Adrenal gland (tissue), 12 donors: ENCODE data around the gene CDC42BPG. TPM values are rescaled to one million over a fixed set of nuclear protein-coding genes. Genes with fewer than 3 reads are reported as not detected.

Source experiments
- DNase-seq, 7 donors: peaks; one replicate each; pipeline ENCODE4 v3.0.0-alpha.2; 2019 to 2020
- H3K27ac ChIP-seq, 5 donors: fragments of 200-600 bp; sonication (generic) in 4 of 5; 1 replicate in 3 of 5; 2 replicates in 2 of 5; pipeline versions ENCODE4 v1.5.1 to v1.8.0; 2016 to 2020; ENCODE audit warnings: mild to moderate bottlenecking in 1 of 5
- H3K27me3 ChIP-seq: fragments of 200-600 bp; 2 replicates; pipeline ENCODE4 v1.8.0; 2021
- H3K36me3 ChIP-seq, 2 donors: fragments of 200-600 bp; replicated peaks in 1 of 2; 1 replicate in 1 of 2; 2 replicates in 1 of 2; pipeline versions ENCODE4 v1.5.1 to v1.8.0; 2018 to 2022
- H3K4me1 ChIP-seq, 2 donors: fragments of 200-600 bp; replicated peaks in 1 of 2; 1 replicate in 1 of 2; 2 replicates in 1 of 2; pipeline versions ENCODE4 v1.5.1 to v1.8.0; 2018 to 2021
- H3K4me3 ChIP-seq, 4 donors: fragments of 200-600 bp; sonication (generic) in 3 of 4; one replicate each; pipeline ENCODE4 v1.5.1; 2016 to 2018
- H3K9me3 ChIP-seq, 3 donors: fragments of 200-600 bp; sonication (generic) in 1 of 3; replicated peaks in 1 of 3; 1 replicate in 2 of 3; 2 replicates in 1 of 3; pipeline versions ENCODE4 v1.5.1 to v1.8.0; 2016 to 2021
- CTCF ChIP-seq, 6 experiments: fragments of 450-650 bp in 4 of 6; fragments of 200-600 bp in 2 of 6; sonication (generic) in 1 of 6; IDR thresholded peaks; 1 replicate in 5 of 6; 2 replicates in 1 of 6; pipeline versions ENCODE4 v1.5.1 to v1.8.0; 2016 to 2021; ENCODE audit warnings: antibody characterized with exemption in 6 of 6, mild to moderate bottlenecking in 2 of 6, moderate library complexity in 1 of 6
- POLR2A ChIP-seq, 2 donors: fragments of 450-650 bp; IDR thresholded peaks; one replicate each; pipeline ENCODE4 v1.6.1; 2017; ENCODE audit warnings: antibody characterized with exemption in 2 of 2, mild to moderate bottlenecking in 2 of 2, moderate library complexity in 1 of 2
- whole genome bisulfite sequencing, 4 donors: extraction: QIAGEN DNeasy Blood & Tissue Kit in 2 of 4; methylation state at CpG; one replicate each; pipeline versions ENCODE4 v1.1.5 to v1.1.7; 2013 to 2017; 5-methylcytosine and 5-hydroxymethylcytosine counted together
- intact Hi-C, 2 donors: fragments of 100-400 bp; cut with DNase I; formaldehyde crosslinking; loops; one replicate each; pipeline versions ENCODE4 v1.14.1 to v1.15.0; 2022 to 2023
- polyA plus RNA-seq, 3 donors: library from polyadenylated mRNA; stranded (reverse); fragments of 200-250 nt in 2 of 3; fragments of 350-450 nt in 1 of 3; fragmentation: Illumina TruSeq in 1 of 3; extraction: RNeasy Lipid Tissue Mini Kit (QIAGEN cat#74804) in 1 of 3; gene quantifications; one replicate each; pipeline ENCODE4 v1.2.3, GENCODE V29; 2013 to 2014
- total RNA-seq, 9 donors: library from RNA; depleted of rRNA in 4 of 9; stranded (reverse); fragments of >200 nt in 4 of 9; fragments of 120-200 nt in 1 of 9; fragmentation: NEBNext Ultra II Directional in 1 of 9; extraction: Animal tissue kit (Norgen Biotek cat#: 25700) in 1 of 9; gene quantifications; one replicate each; pipeline versions ENCODE4 v1.1.0 to v1.2.4, GENCODE V29; 2013 to 2023
- donor health status: healthy with polysubstance abuse.
- donor health status: Bipolar disorder and iron deficiency.
- donor health status: DM: yes; HTN: yes; CAD: no.
- donor health status: DM: no; HTN: no; CAD: no.
- donor health status: DM: no; HTN: no; CAD: no.
- donor health status: DM: yes; HTN: yes; CAD: no.

The CDC42BPG gene
- total and polyA plus RNA-seq, 12 donors: 3.1 to 12.9 (median 6.7) TPM

- Histone ChIP-seq H3K36me3 (no peaks in the 10 kb centered on the region), H3K4me3 (no peak overlapping the region), H3K27me3 (no peaks in the 10 kb centered on the region), H3K4me1 (peaks cover 8 to 24% of the 10 kb centered on the region in 2 donors), H3K9me3 (no peaks in the 10 kb centered on the region), H3K27ac (peak overlapping the region in 2 of 5 donors; percentile 38 to 51)
- intact Hi-C loops: no loop called here
- no peak for TF ChIP-seq POLR2A (IDR thresholded peaks at IDR 0.05)
- no peak for TF ChIP-seq CTCF (IDR thresholded peaks at IDR 0.05)
- no peak for DNase-seq
- WGBS, 4 donors: 70 to 91% (median 74%) methylated on average over 5 of the region's 5 CpGs
Measured at GRCh38 chr11:64882243-64882642, 37.8 kb upstream of the CDC42BPG start.

GRCh38 chr11:64881476-64881875, 37.0 kb upstream of the CDC42BPG start:
- WGBS, 4 donors: 56 to 69% (median 66%) methylated on average over 8 of the region's 8 CpGs
- TF ChIP-seq CTCF (IDR thresholded peaks at IDR 0.05): no peak
- TF ChIP-seq POLR2A (IDR thresholded peaks at IDR 0.05): no peak
- H3K36me3 ChIP-seq: no peaks in the 10 kb centered on the region
- H3K9me3 ChIP-seq: no peaks in the 10 kb centered on the region
- H3K27ac ChIP-seq: no peak overlapping the region
- H3K4me1 ChIP-seq: peaks cover 16 to 32% of the 10 kb centered on the region in 2 donors
- intact Hi-C loops: no loop called here
- H3K4me3 ChIP-seq: no peak overlapping the region
- H3K27me3 ChIP-seq: no peaks in the 10 kb centered on the region
- DNase-seq: no peak

- H3K27ac ChIP-seq: peak overlapping the region in 2 of 5 donors; percentile 35 to 36
- TF ChIP-seq CTCF (IDR thresholded peaks at IDR 0.05): no peak
- DNase-seq: no peak
- H3K27me3 ChIP-seq: no peaks in the 10 kb centered on the region
- no peaks in the 10 kb centered on the region for H3K36me3 ChIP-seq
- intact Hi-C loops: no loop called here
- H3K9me3 ChIP-seq: no peaks in the 10 kb centered on the region
- H3K4me1 ChIP-seq: peaks cover 22 to 36% of the 10 kb centered on the region in 2 donors
- H3K4me3 ChIP-seq: no peak overlapping the region
- WGBS, 4 donors: 61 to 77% (median 75%) methylated on average over 14 of the region's 14 CpGs
Measured at GRCh38 chr11:64880240-64881001, 36.0 kb upstream of the CDC42BPG start.

GRCh38 chr11:64879244-64879900, 34.9 kb upstream of the CDC42BPG start:
- Histone ChIP-seq H3K27ac (peak overlapping the region; percentile 62 to 88 (median 77)), H3K36me3 (peaks cover 0 to 3% of the 10 kb centered on the region in 2 donors), H3K27me3 (no peaks in the 10 kb centered on the region), H3K4me3 (peak overlapping the region; percentile 21 to 93 (median 41)), H3K4me1 (peaks cover 24 to 42% of the 10 kb centered on the region in 2 donors), H3K9me3 (no peaks in the 10 kb centered on the region)
- intact Hi-C loops: no loop called here
- WGBS, 4 donors: 21 to 26% (median 23%) methylated on average over 14 to 16 of the region's 16 CpGs
- peak in 1 of 7 donors; percentile 46 for DNase-seq
- TF ChIP-seq CTCF (IDR thresholded peaks at IDR 0.05) (no peak), POLR2A (IDR thresholded peaks at IDR 0.05) (no peak)
